GM10248 (cell line): ENCODE data around the gene ATP2B1.

Experiments used
- CTCF ChIA-PET: fragments of 300-600 bp; sonication (Branson Sonifier 250); formaldehyde crosslinking; extraction: SDS; loops from one replicate; lab custom pipeline; 2021; ENCODE audit warnings: antibody characterized with exemption; lab: Yijun Ruan, JAX
- POLR2A ChIA-PET: fragments of 350-650 bp; sonication (Branson Sonifier 250); formaldehyde crosslinking; extraction: SDS; loops from one replicate; lab custom pipeline; 2020; ENCODE audit warnings: antibody characterized with exemption; lab: Yijun Ruan, JAX
- DNase-seq: peaks from one replicate; pipeline ENCODE4 v3.0.0; 2012; ENCODE audit errors: extremely low spot score
- CTCF ChIP-seq: IDR thresholded peaks from 2 replicates; pipeline ENCODE4 v1.5.1; 2012; ENCODE audit warnings: mild to moderate bottlenecking, low read depth; ENCODE audit errors: extremely low read depth, missing control alignments, control extremely low read depth

Gene ATP2B1

GRCh38 chr12:89671469-89671868 is 37.2 kb downstream of the ATP2B1 start:
- ChIA-PET CTCF (interaction anchor here (1.6 kb wide), 1 partner anchor 13 kb away, joined by 4 read pairs; no protein-coding TSS in a partner anchor), POLR2A (no interaction called here)

GRCh38 chr12:89669197-89669596 is 39.4 kb downstream of the ATP2B1 start:
- no peak for TF ChIP-seq CTCF
- POLR2A ChIA-PET: no interaction called here
- CTCF ChIA-PET: interaction anchor here (0.7 to 3.3 kb wide), 5 partner anchors 9 to 211 kb away, joined by 3 to 14 read pairs (median 4); no protein-coding TSS in a partner anchor
- no peak for DNase-seq

More at GRCh38 chr12:89671469-89671868, 37.2 kb downstream of the ATP2B1 start:
- no peak for DNase-seq
- TF ChIP-seq CTCF: no peak

- no peak for DNase-seq
- POLR2A ChIA-PET: no interaction called here
- no peak for TF ChIP-seq CTCF
Measured at GRCh38 chr12:89665556-89665955, 43.1 kb downstream of the ATP2B1 start.

GRCh38 chr12:89664441-89664840 is 44.2 kb downstream of the ATP2B1 start:
- ChIA-PET CTCF (interaction anchor here (1.8 kb wide), 1 partner anchor 8 kb away, joined by 4 read pairs; no protein-coding TSS in a partner anchor), POLR2A (interaction anchor here (0.7 to 2.1 kb wide), 2 partner anchors 45 to 84 kb away, joined by 6 to 8 read pairs; partner anchors contain the start of gene ATP2B1)
- no peak for TF ChIP-seq CTCF
- DNase-seq: no peak

More at GRCh38 chr12:89665556-89665955, 43.1 kb downstream of the ATP2B1 start:
- CTCF ChIA-PET: interaction anchor here (1.1 to 1.8 kb wide), 4 partner anchors 9 to 38 kb away, joined by 3 to 7 read pairs (median 4); no protein-coding TSS in a partner anchor

GRCh38 chr12:89663577-89664357 is 44.9 kb downstream of the ATP2B1 start:
- DNase-seq: peak; percentile 24
- TF ChIP-seq CTCF: no peak
- POLR2A ChIA-PET: interaction anchor here (2.1 kb wide), 1 partner anchor 45 kb away, joined by 8 read pairs; the partner anchor contains the start of gene ATP2B1
- CTCF ChIA-PET: interaction anchor here (1.0 to 3.0 kb wide), 6 partner anchors 10 to 590 kb away, joined by 3 to 14 read pairs (median 4); no protein-coding TSS in a partner anchor

GRCh38 chr12:89662623-89663022 is 46.0 kb downstream of the ATP2B1 start:
- POLR2A ChIA-PET: interaction anchor here (2.1 kb wide), 1 partner anchor 47 kb away, joined by 8 read pairs; the partner anchor contains the start of gene ATP2B1

More at GRCh38 chr12:89662623-89663022, 46.0 kb downstream of the ATP2B1 start:
- CTCF ChIA-PET: interaction anchor here (0.6 to 3.0 kb wide), 8 partner anchors 11 to 592 kb away, joined by 3 to 14 read pairs (median 4); no protein-coding TSS in a partner anchor
- no peak for TF ChIP-seq CTCF
- no peak for DNase-seq
